Right ventricle myocardium superior (tissue), 1 donor: ENCODE measurements around the gene SUPT5H. TPM values are rescaled to one million over a fixed set of nuclear protein-coding genes. Genes with fewer than 3 reads are reported as not detected.
A peak's percentile ranks its signal among the peaks of the same experiment; 100 is the strongest.

Experiments
- ATAC-seq: fragments of 200-7000 bp; cut with Tn5 transposase; one replicate; pipeline ENCODE4 v1.9.1; 2020; ENCODE audit warnings: mild to moderate bottlenecking; ENCODE audit not compliant: poor library complexity
- DNase-seq: peaks from one replicate; pipeline ENCODE4 v3.0.0-alpha.2; 2020
- intact Hi-C: fragments of 100-400 bp; cut with DNase I; formaldehyde crosslinking; loops from one replicate; pipeline ENCODE4 v1.11.2; 2022
- total RNA-seq: library from RNA; stranded (reverse); fragmentation: NEBNext Ultra II Directional; extraction: Animal tissue kit (Norgen Biotek cat#: 25700); gene quantifications from one replicate; pipeline ENCODE4 v1.2.1, GENCODE V29; 2021
- donor health status: DM: no; HTN: yes; CAD: no; lungs with severe emphysema.

The SUPT5H gene
- total RNA-seq, 1 donor from 2014 or later = 82.6 TPM

DNA sequence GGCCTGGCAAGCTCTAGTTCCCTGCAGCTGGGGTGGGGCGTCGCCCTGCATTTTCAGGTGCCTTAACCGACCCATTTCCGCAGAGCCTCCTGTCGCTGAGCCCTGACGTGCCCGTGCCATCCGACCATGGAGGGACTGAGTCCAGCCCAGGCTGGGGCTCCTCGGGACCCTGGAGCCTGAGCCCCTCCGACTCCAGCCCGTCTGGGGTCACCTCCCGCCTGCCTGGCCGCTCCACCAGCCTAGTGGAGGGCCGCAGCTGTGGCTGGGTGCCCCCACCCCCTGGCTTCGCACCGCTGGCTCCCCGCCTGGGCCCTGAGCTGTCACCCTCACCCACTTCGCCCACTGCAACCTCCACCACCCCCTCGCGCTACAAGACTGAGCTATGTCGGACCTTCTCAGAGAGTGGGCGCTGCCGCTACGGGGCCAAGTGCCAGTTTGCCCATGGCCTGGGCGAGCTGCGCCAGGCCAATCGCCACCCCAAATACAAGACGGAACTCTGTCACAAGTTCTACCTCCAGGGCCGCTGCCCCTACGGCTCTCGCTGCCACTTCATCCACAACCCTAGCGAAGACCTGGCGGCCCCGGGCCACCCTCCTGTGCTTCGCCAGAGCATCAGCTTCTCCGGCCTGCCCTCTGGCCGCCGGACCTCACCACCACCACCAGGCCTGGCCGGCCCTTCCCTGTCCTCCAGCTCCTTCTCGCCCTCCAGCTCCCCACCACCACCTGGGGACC, 37.6 kb upstream of the SUPT5H start:
- DNase-seq (peak; percentile 67), ATAC-seq (no peak)
- intact Hi-C loops = no loop called here

DNA sequence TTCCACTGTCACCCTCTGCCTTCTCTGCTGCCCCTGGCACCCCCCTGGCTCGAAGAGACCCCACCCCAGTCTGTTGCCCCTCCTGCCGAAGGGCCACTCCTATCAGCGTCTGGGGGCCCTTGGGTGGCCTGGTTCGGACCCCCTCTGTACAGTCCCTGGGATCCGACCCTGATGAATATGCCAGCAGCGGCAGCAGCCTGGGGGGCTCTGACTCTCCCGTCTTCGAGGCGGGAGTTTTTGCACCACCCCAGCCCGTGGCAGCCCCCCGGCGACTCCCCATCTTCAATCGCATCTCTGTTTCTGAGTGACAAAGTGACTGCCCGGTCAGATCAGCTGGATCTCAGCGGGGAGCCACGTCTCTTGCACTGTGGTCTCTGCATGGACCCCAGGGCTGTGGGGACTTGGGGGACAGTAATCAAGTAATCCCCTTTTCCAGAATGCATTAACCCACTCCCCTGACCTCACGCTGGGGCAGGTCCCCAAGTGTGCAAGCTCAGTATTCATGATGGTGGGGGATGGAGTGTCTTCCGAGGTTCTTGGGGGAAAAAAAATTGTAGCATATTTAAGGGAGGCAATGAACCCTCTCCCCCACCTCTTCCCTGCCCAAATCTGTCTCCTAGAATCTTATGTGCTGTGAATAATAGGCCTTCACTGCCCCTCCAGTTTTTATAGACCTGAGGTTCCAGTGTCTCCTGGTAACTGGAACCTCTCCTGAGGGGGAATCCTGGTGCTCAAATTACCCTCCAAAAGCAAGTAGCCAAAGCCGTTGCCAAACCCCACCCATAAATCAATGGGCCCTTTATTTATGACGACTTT, 36.8 kb upstream of the SUPT5H start:
- no peak for ATAC-seq
- intact Hi-C loops = no loop called here
- DNase-seq = peak; percentile 50

DNA sequence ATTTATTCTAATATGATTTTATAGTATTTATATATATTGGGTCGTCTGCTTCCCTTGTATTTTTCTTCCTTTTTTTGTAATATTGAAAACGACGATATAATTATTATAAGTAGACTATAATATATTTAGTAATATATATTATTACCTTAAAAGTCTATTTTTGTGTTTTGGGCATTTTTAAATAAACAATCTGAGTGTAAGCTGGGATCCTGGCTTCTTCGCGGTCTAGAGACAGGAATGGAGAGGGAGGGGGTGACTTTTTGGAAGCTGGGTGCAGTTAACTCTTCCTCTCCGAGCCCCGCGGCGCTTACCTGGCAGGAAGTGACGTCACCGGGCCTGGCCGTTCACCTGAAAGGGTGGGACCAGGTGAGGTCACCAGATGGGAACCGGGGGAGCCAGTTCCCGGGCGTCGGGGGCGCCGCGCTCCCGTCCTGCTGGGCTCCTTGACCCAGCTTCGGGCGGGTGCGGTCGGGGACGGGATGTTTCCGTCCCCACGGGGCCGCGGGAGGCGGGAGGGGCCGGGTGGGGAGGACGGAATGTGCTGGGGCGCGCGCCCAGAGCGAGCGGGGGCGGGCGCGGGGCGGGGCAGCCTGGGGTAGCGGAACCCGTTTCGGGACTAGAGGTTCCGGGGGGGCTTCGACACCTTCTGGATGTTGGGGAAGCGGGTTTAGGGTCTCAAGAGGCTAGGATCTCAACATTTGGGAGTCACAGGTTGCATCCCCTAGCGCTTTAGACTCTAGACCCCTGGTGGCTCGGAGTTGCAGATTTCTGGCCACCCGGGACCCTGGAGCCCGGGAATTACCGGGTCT, 36.0 kb upstream of the SUPT5H start:
- intact Hi-C loops = no loop called here
- peak; percentile 49 for ATAC-seq
- DNase-seq = peak; percentile 95

DNA sequence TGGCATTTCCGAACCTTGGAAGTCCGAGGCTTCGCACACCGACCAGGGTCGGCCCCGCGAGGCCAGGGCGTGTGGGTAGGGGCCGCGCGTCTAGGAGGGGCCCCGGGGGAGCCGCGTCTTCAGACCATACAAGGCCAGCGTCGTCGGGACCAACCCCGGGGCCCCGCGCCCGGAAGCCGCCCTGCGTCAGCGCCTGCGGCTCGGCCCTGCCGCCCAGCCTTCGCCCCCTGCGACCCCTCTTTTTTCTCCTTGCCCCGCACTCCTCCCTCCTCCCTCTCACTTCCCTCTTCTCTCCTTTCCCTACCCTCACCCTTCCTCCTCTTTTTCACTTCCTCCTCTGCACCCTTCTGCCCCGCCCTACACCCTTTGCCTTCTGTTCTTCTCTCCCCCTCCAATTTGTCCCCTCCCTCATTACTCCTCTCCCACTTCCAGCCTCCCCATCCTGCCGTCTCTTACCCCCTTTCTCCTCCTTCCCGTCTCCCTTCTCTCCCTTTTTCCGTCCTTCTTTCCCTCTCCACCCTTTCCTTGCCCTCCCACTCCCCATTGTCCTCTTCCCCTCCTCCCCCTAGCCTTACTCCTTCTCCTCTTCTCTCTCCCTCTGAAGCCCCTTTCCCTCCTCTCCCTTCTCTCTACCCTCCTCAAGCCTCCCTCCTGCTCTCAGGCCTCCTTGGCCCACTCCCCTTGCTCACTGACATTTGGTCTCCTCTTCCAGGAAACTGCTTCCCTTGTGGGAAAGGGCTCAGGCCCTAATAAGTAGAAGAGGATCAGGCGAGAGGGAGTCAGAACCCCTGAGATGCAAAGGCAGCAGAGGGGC, 35.2 kb upstream of the SUPT5H start:
- intact Hi-C loops = no loop called here
- ATAC-seq = peak; percentile 31
- peak; percentile 92 for DNase-seq

DNA sequence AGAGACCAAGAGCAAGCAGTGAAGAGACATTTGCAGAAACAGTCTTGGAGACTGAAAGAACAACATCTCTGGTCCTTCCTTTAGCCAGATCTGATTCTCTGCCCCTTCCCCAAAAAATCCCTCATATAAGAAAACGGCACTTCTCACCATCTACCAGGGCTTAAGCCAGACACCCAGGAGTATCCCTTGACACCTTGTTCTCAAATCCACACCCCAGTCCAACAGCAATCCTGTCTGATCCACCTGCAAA, 34.6 kb upstream of the SUPT5H start:
- intact Hi-C loops = no loop called here
- ATAC-seq (no peak), DNase-seq (no peak)

DNA sequence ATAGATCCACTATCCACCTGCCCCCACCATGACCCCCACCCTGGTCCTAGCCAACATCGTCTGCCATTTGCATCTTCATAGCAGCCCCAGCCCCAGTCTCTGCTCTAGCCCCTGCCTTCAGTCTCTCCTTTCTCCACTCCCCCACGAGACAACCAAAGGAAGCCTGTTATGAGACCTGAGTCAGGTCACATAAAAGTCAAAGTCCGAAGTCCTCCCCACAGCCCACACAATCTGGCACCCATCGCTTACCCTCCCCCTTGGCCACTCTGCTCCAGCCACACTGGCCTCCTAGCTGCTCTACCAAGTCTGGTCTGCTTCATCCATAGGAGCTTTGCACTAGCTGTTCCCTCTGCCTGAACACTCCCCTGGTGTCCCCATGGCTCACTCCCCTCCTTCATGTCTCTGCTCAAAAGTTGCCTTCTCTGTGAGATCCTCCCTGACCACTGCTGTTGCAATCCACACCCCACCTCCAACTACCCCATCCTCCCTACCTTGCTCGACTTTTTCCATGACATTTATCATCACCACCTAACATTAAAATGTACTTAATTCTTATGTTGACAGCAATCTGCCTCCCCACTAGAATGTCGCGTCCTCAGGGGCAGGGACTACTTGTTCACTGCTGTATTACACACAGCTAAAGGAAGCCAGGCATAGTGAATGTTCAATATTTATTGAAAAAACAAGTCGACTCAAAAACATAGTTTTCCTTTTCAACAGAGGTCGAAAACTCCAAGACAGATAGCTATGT, 34.1 kb upstream of the SUPT5H start:
- no peak for ATAC-seq
- peak; percentile 55 for DNase-seq
- intact Hi-C loops = no loop called here

DNA sequence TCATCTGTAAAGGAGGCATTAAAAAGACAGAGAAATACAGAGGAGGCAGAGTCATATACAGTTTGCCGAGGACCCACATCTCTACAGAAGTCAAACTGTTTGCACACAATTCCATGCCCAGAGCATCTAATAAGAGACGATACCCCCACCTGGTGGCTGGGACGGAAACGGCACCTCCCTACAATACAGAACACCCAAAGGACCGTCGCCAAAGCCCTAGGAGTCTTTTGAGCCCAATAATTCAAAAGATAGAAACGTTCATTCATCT, 33.6 kb upstream of the SUPT5H start:
- peak; percentile 96 for DNase-seq
- intact Hi-C loops = no loop called here
- ATAC-seq = peak; percentile 44

DNA sequence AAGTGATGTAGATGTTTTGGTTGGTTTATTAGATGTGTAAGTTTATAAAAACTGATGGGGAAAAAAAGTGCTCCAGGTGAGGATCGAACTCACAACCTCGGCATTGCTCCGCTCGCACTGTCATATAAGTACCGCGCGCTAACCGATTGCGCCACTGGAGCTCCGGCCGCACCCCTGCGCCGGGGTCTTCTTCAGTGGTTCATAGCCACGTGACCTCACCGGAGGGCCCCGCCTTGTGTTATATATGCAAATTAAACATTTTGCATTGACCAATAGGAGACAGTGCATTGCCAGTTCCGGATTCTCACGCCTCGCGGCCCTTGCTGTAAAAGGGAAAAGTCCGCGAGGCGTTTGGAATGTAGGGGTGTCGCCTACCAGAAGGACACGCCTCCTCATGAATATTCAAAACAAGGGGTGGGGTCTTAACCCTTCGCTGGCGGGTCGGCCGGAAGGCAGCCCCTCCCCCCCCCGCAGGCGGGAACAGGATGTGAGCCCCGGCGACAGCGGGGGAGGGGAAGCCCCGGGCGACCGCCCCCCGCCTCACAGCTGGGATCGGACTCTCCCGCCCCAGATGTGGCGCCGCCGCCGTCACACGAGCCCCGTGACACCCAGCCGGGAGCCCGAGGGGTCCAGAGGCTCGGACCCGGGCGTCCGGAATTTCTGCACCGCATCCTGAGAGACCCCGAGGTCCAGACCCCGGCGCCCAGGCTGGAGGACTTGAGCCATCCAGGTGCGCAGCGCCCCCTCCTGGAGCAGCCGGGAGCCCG, 33.1 kb upstream of the SUPT5H start, which contains the start of gene PLEKHG2:
Gene PLEKHG2, plus strand, starts transcription at position 570 of the 767 bp plus-strand sequence. CDS start 1,418 bp downstream, outside the sequence.
- ATAC-seq (peak; percentile 60), DNase-seq (peak; percentile 97)
- intact Hi-C loops = no loop called here

DNA sequence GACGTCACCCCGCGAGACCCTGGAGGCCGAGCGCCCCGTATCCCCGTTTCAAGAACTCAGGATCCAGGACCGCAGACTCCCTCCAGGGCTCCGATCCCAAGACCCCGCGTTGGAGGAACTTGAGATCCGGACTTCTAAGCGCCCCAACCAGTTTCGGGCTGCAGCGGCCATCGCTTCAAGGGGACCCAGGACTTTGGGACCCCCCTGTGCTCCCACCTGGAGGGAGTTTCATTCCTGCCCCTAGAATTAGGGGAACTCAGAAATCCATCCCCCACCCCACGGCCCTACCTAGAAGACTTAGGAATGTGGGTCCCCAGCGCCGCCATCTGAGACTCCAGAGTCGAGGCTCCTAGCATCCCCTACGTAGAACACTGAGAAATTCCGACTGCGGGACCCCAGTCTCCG, 32.5 kb upstream of the SUPT5H start:
- intact Hi-C loops = no loop called here
- no peak for ATAC-seq
- DNase-seq = no peak

DNA sequence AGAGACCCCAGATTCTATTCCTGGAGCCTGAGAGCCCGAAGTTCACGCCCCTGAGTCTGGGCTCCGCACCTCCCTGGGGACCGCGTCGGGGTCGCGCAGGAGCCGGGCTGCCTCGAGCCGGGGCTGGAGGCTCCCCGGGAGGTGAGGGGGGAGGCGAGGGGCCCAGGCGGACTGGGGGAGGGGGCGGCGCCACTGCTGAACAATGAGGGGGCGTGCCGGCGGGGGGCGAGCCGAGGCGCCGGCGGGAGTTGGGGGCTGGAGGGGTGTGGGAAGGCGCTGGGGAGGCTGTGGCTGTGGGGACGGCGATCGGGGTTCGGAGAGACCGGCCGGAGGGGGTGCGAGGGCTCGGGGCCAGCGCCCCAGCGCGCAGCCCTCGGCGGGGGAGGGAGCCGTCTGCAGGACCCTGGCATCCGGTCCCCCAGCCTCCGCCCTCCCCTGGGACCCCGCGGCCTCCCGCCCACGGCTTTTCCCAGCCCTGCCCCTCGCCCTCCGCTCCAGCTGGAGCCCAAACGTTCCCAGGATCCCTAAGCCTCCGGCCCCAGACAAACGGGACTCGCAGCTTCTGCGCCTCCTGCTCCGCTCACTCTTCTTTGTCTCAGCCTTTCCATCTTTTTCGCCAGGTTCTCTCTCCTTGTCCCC, 32.0 kb upstream of the SUPT5H start:
- intact Hi-C loops = no loop called here
- DNase-seq (peak; percentile 81), ATAC-seq (no peak)

DNA sequence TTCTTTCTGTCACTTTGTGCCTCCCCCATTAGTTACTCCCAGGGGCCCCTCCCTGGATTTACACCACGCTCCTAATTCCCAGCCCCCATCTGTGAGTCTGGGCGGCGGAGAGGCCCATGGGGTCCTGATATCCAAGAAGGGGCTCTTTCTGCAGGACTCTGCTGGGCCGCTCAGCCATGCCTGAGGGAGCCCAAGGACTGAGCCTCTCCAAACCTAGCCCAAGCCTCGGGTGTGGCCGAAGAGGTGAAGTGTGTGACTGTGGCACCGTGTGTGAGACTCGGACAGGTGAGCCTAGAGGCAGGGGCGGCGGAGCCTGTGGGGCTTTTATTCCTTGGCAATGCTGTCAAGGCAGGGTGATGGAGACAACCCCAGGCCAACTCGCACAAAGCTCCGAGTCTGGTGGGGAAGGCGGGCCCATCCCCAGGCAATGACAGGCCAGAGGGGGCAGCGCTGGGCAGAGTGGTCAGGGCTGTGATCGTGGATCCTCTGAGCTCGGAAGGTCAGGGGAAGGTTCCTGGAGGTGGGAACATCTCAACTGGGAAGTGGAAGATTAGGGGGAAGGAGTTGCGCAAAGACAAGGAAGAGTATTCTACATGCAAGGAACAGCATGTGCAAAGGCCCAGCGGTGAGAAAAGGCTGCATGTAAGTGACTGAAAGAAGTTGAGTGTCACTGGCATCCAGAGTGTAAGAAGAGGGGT, 31.3 kb upstream of the SUPT5H start:
- no peak for ATAC-seq

DNA sequence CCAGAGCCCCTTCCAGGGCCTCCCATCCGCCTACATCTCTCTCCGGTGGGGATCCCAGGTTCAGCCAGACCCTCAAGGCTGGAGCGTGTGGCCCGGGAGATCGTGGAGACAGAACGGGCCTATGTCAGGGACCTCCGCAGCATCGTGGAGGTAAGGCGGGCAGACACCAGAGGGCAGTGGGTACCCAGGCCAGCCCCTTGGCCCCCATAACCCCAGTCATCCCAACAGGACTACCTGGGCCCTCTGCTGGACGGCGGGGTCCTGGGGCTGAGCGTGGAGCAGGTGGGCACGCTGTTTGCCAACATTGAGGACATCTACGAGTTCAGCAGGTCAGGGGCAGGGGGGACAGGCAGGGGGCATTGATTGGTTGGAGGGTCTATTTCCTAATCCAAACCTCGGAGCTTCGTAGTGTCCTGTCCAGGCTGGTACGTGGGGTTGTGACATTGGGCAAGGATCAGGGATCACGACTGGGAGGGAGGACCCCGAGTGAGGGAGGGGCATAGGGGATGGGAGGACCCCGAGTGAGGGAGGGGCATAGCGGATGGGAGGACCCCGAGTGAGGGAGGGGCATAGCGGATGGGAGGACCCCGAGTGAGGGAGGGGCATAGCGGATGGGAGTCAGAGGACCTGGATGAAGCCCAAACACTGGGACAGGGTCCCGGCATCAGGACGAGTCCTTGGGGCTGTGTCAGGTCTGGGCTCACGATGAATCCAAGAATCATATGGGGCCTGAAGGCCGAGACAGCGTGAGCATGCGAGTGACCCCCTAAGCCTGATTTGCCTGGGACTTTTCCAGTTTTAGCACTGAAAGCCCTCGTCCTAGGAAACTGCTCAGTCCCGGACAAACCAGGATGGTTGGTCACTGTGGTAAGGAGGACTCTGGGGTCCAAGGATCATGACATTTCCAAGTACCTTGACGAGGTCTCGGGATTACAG, 30.0 kb upstream of the SUPT5H start:
- DNase-seq (no peak), ATAC-seq (no peak)
- intact Hi-C loops = no loop called here

More for the DNA sequence above, 31.3 kb upstream of the SUPT5H start:
- intact Hi-C loops = no loop called here
- DNase-seq = peak; percentile 60

DNA sequence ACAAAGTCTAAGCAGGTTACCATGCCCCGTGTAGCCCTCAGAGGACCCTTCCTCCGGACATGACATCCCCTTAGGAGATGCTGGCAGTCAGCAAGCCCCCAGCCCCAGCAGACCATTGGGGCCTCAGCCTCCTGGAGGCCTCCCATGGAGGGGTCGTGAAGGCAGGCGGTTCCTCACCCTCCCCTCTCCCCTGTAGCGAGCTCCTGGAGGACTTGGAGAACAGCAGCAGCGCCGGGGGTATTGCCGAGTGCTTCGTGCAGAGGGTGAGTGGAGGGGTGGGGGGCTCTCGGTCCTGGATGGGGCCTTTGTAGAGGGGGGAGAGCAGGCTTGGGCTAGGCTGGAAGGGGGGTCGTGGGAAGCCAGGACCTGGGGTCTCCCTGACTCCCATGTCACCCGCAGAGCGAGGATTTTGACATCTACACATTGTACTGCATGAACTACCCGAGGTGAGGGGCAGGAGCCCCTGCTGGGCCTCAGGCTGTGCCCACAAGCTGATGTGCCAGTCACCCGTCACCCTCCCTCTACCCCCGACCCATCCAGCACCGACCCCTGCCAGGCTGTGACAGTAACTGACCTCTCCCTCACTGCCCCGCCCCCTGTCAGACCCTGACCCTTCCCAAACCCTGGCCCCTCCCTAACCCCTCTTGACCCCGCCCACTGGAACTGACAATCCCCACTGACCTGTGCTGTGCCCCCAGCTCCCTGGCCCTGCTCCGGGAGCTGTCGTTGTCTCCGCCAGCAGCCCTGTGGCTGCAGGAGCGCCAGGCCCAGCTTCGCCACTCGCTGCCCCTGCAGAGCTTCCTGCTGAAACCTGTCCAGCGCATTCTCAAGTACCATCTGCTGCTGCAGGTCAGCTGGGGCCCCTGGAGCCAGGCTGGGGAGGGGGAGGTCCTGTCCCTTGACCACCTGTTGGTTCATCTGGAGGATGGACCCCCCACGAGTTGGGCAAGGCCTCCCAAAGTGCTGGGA, 28.9 kb upstream of the SUPT5H start:
- ATAC-seq = no peak
- no peak for DNase-seq
- intact Hi-C loops = no loop called here

DNA sequence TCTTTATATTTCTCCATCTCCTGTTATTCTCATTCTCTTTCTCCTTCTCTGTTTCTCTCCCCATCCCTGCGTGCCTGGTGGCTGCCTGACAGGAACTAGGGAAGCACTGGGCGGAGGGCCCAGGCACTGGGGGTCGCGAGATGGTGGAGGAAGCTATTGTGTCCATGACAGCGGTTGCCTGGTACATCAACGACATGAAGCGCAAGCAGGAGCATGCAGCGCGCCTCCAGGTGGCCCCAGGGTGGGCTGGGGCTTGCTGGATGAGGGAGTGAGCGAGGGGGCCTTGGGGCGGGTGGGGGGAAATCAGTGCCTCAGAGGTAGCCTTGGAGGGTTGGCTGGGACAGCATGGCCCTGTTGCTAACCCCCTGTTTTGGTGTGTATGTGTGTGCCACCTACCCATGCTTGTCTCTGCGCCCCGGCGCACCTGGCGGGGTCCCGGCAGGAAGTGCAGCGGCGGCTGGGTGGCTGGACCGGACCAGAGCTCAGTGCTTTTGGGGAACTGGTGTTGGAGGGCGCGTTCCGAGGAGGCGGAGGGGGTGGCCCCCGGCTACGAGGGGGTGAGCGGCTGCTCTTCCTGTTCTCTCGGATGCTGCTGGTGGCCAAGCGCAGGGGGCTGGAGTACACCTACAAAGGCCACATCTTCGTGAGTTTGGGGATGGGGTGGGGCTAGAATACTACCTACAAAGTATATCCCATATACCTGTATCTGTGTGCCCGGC, 27.8 kb upstream of the SUPT5H start:
- intact Hi-C loops = no loop called here
- no peak for ATAC-seq
- peak; percentile 31 for DNase-seq
